ENCODE data around the gene NAPA. TPM values are rescaled to one million over a fixed set of nuclear protein-coding genes. Genes with fewer than 3 reads are reported as not detected.

Gene NAPA
- total and polyA plus RNA-seq, 10 of the 15 experiments (the other 5 are each of a cell fraction or from before 2014, with no cell fraction given) = 8.2 to 193 (median 102) TPM

GRCh38 chr19:47492571-47493377 lies 22.1 kb downstream of the NAPA start:
- no TSS peak for BruUV-seq (replicated peaks)
- H3K79me2 ChIP-seq (ENCODE audit: control insufficient read depth, insufficient read depth, low read length) = no peaks in the 10 kb centered on the region
- ATAC-seq (no peak), FAIRE-seq (no peak), DNase-seq (ENCODE audit: low read depth, low spot score) (no peak)
- H3K9me3 ChIP-seq (replicated peaks; ENCODE audit: control insufficient read depth, insufficient read depth, low read length) = no peaks in the 10 kb centered on the region
- TF ChIP-seq CBX3 (IDR thresholded peaks at IDR 0.05; ENCODE audit: borderline replicate concordance, low read depth) (no peak), ZZZ3 (IDR thresholded peaks at IDR 0.05; ENCODE audit: control insufficient read depth, insufficient read length, low read depth) (no peak), SMARCA5 (IDR thresholded peaks at IDR 0.05) (no peak), NFYA (IDR thresholded peaks at IDR 0.05; ENCODE audit: borderline replicate concordance, low read depth, low read length) (no peak), TBL1XR1 (IDR thresholded peaks at IDR 0.05; ENCODE audit: low read depth, low read length) (no peak), GATAD2B (conservative IDR thresholded peaks at IDR 0.05; ENCODE audit: low read depth) (no peak), FOXK2 (IDR thresholded peaks at IDR 0.05) (no peak)
- TF ChIP-seq, protein P1, sequence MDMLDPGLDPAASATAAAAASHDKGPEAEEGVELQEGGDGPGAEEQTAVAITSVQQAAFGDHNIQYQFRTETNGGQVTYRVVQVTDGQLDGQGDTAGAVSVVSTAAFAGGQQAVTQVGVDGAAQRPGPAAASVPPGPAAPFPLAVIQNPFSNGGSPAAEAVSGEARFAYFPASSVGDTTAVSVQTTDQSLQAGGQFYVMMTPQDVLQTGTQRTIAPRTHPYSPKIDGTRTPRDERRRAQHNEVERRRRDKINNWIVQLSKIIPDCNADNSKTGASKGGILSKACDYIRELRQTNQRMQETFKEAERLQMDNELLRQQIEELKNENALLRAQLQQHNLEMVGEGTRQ (IDR thresholded peaks at IDR 0.05; ENCODE audit: borderline replicate concordance, low read depth, low read length) = no peak
- TF ChIP-seq, protein P2, sequence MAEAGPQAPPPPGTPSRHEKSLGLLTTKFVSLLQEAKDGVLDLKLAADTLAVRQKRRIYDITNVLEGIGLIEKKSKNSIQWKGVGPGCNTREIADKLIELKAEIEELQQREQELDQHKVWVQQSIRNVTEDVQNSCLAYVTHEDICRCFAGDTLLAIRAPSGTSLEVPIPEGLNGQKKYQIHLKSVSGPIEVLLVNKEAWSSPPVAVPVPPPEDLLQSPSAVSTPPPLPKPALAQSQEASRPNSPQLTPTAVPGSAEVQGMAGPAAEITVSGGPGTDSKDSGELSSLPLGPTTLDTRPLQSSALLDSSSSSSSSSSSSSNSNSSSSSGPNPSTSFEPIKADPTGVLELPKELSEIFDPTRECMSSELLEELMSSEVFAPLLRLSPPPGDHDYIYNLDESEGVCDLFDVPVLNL (IDR thresholded peaks at IDR 0.05; ENCODE audit: low read depth, low read length) = no peak
- in situ Hi-C loops (cut with MboI) = no loop called here
- ChIA-PET POLR2A (no interaction called here), CTCF (no interaction called here), RAD21 (ENCODE audit: unreplicated experiment) (no interaction called here), SMC1A (ENCODE audit: uncharacterized antibody, unreplicated experiment) (no interaction called here)
- H2AFZ ChIP-seq (ENCODE audit: control insufficient read depth, low read depth, low read length) = no peak overlapping the region
- H3K27me3 ChIP-seq (replicated peaks in 1 of 2; ENCODE audit: control insufficient read depth in 2 of 2, insufficient read depth in 2 of 2, low read length in 1 of 2) = no peaks in the 10 kb centered on the region
- no peak overlapping the region for H3K9ac ChIP-seq (ENCODE audit: control insufficient read depth, insufficient read depth, low read length)
- H3K4me3 ChIP-seq = no peak overlapping the region
- intact Hi-C loops (cut with micrococcal nuclease; ENCODE audit: unreplicated experiment) = no loop called here
- no peaks in the 10 kb centered on the region; the same call in 1 of the 2 replicates for H4K20me1 ChIP-seq (ENCODE audit: control insufficient read depth, insufficient read depth)
- no peak overlapping the region for H3K27ac ChIP-seq (ENCODE audit: control insufficient read depth, insufficient read depth)
- WGBS (ENCODE audit: insufficient coverage, insufficient replicate concordance, low lambda C conversion rate, missing lambda C conversion rate) = 73% methylated on average over 18 of the region's 23 CpGs
- H3K4me2 ChIP-seq (ENCODE audit: control insufficient read depth, insufficient read depth) = no peak overlapping the region
- H3K4me1 ChIP-seq (ENCODE audit: control insufficient read depth, insufficient read depth, low read length) = peaks cover 2% of the 10 kb centered on the region
- H3K36me3 ChIP-seq (ENCODE audit: control insufficient read depth in 2 of 2, insufficient read depth in 2 of 2, low read length in 1 of 2) = peaks cover 18 to 32% of the 10 kb centered on the region in 2 experiments

Data from GM12878 (cell line).